ENCODE data around the gene ARHGAP22.

Gene ARHGAP22

GRCh38 chr10:48459270-48460150 is 145.4 kb downstream of the ARHGAP22 start:
- DNase-seq: no peak

DNA sequence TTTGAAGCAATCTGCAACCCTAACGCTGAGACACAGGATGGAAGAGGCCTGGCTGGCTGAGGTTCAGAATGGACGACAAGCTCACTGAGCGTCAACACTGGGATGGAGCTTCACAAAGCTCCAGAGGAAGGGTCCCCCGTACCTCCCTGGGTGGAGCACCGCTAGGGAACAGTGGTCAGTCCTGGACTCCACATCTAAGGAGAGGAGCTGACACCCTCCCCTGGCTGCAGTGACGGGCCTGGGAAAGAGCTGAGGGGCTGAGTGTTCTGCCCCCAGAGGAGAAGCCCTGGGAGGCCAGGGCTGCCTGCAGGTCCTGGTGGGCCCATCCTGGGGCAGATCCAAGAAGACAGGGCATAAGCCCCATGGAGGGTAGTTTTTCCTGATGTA is 146.2 kb downstream of the ARHGAP22 start:
- no peak for DNase-seq

DNA sequence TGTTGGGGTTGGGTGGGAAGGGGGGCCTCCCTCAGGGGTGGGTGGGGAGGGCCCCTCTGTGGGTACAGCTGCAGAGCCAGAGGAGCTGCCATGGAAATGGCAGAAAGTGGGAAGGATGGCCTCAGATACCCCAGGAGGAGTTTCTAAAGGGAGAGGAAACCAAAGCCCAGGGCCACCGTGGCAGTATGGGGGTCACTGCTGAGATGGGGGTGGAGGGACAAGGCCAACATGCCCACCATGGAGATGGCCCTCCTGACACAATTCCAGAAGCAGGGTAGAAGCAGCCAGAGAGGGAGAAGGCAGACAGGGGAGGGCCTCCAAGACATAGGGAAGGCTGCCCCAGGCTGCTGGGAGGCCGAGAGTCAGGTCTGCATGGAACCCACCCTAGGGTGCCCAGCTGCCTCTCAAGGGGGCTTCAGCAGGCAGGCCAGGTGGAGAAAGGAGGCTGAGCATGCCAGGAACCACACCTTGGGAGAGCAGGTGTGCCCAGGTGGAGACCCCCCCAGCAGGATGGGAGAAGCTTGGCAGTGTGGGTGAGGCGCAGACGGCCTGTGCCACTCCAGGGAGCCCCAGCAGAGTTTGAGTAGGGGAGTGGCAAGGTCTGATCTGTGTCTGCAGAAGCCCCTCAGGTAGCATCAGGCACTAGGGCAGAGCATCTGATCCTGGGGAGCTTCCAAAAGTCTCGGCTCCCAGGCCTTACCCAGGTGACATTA is 146.8 kb downstream of the ARHGAP22 start:
- DNase-seq: no peak

- DNase-seq: no peak
These were observed 147.8 kb downstream of the ARHGAP22 start for GRCh38 chr10:48456808-48457761.

- DNase-seq: no peak
These were observed 148.5 kb downstream of the ARHGAP22 start for GRCh38 chr10:48456361-48456804.

DNA sequence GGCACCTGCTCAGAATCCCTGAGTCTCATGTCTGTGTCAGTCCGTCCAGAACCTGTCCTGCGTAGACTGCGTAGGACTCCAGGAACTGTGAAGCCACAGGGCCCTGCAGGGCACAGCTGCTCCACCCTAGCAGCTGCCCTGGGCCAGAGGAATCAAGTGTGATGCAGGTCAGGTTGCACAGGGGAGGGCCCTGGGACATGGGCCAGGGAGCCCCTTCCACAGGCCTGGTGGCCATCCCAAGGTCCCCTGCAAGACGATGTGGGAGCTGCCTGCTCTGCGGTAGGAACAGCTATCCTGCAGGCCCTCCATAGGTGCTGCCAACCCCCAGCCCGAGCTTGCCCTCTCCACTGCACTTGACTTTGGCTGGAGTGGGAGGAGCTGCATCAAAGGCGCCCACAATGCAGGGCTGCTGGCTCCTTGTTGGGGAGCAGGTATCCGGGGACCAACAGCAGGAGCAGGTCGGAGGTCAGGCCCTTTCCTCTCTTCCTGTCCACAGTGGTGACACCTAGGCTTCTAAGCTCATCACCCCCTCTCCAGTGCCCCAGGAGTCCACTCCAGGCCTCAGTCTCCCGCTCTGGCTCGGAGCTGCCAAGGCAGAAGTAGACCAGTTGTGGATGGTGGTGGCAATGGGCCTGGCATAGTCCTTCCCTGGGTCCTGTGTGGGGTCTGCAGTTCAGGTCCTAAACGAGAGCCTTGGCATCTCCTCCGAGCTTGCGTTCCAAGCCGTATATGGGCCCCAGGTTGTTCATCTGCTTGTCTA is 149.3 kb downstream of the ARHGAP22 start:
- no peak for DNase-seq

DNA sequence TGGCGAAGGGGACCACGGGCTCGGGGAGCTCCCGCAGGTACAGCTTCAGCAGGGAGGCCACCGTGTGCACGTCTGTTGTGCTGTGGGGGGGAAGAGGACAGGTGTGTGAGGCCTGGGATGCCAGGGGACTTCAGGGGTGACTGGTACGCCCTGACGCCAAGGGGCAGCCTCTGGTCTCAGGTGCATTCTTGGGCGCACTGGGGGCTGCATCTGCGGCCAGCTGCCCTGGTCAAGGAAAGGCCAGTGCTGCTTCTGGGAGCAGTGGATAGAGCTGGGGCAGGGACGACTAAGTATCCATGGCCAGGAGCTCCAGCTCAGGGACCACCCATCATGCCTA is 149.8 kb downstream of the ARHGAP22 start:
- DNase-seq: no peak

DNA sequence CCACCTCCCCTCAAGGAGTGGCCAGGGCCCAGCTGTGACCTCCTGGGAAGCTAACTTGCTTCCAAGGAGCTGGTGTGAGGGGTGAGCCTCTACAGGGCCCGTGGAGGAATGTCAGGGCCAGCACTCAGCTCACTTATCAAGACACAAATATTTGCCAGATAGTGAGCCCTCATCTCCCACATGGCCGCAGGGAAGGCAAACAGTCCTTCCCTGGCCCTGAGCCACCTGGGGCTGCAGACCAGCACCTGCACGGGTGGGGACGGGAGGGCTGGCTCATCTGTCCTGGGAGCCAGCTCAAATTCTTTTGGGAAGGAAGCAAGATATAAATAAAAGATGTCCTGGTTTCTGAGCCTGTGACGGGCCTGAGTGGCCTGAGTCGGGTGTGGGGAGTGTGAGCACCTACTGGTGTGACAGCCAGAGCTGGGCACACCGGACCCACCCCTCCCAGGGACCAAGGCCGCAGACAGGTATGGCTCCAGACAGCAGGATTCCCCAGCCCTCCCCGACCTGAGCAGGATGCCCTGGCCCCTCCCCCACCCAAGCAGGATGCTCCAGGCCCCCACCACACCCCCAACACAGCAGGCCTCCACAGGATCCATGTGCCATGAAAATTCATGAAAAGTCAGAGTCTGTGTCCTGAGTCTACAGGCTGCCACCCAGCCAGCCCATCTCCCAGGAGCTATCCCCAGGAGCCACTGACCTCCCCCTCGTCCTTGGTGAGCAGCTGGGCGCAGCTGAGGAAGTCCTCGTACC is 150.4 kb downstream of the ARHGAP22 start:
- no peak for DNase-seq

DNA sequence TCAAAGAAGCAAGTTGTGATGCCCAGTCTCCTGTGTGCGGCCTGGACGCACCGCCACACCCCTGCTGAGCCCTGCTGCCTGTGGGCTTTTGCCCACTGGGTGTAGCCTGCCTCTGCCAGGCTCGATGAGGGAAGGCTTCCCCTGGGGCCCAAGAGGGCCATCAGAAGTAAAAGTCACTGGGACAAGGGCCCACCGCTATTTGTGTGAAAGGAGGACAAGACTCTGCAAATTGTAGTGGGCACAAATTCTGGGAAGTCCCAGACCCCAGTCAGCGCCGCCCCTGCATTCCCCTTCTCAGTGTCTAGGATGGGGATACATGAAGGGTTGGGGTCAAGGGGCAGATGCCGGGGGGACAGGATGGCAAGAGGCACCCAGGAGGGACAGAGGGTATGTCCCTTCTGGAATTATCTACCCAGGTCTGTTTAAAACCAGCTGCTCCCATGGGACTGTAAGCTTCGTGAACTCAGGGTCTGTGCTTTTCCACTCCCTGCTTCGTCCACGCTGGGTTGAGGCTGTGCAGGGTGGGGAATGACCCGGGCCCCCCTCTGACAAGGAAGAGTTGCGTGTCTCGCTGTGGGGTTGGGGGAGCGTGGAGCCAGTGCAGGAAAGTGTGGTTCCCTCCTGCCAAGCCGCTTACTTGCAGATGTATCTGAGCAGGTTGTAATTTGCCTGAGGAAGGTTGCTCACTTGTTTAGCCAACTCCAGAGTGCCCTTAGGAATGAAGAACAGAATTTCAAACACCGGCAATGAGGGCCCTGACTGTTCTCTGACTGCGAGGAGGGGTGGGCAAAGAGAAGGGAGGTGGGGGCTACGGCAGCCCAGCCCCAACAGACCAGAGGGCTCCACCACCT is 151.2 kb downstream of the ARHGAP22 start:
- no peak for DNase-seq

DNA sequence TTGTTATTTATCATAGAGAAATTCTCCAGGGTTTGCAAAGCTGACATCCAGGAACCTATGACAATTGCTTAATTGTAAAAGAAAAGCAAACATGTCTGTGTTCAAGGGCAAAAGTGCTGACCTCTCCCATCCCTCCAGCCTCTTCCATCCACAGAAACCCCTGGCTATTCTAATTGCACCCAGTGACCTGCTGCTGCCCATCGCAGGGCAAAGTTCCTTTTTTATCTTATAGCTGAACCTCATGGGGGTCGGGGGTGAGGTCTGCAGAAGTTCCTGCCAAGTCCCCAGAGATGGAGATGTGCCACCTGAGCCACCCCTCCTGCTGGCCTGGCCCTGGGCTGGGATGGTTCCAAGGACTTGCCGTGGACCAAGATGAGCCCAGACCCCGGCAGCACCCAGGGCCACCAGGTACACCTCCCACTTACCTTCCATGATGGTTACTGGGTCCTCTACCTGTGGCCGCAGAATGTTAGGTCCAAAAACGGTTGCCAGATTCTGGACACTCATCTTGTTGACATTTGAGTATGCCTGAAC is 151.9 kb downstream of the ARHGAP22 start:
- DNase-seq: no peak

DNA sequence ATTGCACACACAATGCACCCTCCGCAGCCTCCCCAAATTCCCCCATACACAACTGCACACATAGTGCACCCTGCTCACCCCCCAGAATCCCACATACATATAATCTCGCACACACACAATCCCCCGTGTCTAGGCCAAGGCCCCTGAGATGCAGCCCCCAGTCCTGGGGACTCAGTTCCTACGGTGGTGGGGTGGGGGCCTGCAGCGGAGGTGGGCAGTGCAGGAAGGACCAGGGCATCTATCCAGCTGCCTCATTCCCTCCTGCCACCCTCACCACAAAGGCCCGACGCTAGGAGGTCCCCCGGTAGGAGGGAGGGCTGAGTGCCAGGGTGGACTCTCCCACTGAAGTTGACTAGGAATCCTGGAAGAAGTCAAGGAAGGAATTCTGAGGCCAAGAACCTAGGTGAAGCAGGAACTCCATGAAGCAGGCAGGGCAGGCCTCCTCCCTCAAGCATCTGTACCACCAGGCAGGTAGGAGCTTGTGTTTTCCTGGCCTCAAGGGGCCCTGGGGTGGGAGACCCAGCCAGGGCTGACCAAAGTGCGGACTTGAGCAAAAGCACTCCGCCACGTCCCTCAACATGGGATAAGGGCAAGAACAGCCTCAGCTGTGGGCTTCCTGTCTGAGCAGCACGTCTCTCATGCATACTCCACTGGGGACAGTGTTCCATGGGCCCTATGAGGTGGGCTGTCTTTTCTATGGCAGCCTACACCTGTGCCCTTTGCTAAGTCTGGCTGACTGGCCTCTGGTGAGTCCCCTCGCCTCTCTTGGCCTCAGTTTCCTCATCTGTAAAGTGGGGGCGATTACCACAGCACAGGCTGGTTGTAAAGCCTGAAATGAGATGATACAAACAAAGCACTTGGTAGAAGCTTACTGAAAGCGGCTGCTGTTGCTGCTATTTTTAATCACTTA is 152.6 kb downstream of the ARHGAP22 start:
- DNase-seq: no peak

GRCh38 chr10:48450741-48451466 is 154.0 kb downstream of the ARHGAP22 start:
- no peak for DNase-seq

GRCh38 chr10:48450233-48450740 is 154.6 kb downstream of the ARHGAP22 start:
- no peak for DNase-seq

DNA sequence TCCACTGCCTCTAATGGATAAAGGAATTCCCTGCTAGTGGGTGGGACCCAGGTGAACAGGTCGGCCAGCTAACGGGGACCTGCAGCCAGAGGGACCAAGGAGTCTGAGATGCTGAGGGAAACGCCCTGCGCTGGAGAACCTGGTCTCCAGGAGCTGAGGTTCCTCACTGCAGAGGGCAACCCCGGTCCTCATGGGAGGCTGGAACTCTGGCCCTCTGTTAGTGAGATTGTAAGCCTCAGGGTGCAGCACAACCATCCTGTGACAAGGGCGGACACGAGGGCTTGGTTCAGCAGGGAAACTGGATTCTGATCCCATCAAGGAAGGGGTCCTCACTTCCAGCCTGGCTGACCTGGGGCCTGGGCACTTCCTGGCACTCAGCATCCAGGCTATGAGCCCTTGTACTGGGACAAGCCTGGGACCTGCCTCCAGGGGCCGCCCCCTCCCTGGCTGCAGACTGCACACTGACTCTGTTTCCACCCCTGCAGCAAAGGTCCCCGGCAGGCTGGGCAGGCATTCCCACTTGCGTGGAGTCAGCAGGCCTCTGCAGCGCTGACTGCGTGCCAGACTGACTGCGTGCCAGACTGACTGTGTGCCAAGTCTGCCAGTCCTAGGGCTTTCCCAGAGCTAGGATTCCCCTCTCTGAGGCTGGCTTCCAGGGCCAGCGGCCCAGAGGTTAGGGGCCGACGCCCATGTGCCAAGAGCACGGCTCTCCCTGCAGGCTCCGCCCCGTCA is 155.2 kb downstream of the ARHGAP22 start:
- DNase-seq: no peak

- peak; percentile 67 for DNase-seq
These were observed 156.1 kb downstream of the ARHGAP22 start for GRCh38 chr10:48448796-48449195.

GRCh38 chr10:48447356-48448215 is 157.3 kb downstream of the ARHGAP22 start:
- DNase-seq: no peak

DNA sequence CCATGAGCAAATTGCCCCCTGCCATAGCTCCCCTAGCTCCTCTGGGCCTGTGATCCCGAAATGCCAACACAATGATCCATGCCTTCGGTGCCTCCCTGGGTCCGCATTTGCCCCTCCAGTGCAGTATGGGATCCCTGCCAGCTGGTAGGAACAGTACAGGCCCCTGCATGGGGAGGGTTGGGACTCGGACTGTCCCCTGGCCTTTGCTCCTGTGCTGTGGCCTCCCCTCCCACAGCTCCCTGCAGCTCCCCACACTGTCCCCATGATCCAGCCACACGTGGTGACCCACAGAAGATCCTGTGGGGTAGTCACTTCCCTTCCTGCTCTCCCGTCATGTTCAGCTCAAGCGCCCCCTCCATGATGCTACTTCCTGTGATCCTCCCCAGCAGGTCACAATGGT is 158.1 kb downstream of the ARHGAP22 start:
- DNase-seq: no peak
